GM23338 (cell line): ENCODE data around the gene MAP1B.

ENCODE experiments used
- CREB1 ChIP-seq: fragments of 250-450 bp; sonication (Bioruptor Pico); IDR thresholded peaks from 2 replicates; pipeline ENCODE4 v1.5.0; 2020; ENCODE audit warnings: low read depth, mild to moderate bottlenecking, moderate library complexity
- ETS1 ChIP-seq: IDR thresholded peaks from 2 replicates; pipeline ENCODE4 v1.6.1; 2016; ENCODE audit warnings: antibody characterized with exemption
- EZH2 ChIP-seq: fragments of 200-600 bp; sonication (generic); IDR thresholded peaks from one replicate; pipeline ENCODE4 v1.8.0; 2017; ENCODE audit warnings: antibody characterized with exemption, mild to moderate bottlenecking, low read depth; ENCODE audit not compliant: unreplicated experiment
- EZH2phosphoT487 ChIP-seq: fragments of 200-600 bp; sonication (generic); IDR thresholded peaks from one replicate; pipeline ENCODE4 v1.8.1; 2018; ENCODE audit warnings: antibody characterized with exemption; ENCODE audit not compliant: unreplicated experiment
- POLR2AphosphoS5 ChIP-seq: IDR thresholded peaks from 2 replicates; pipeline ENCODE4 v1.6.1; 2016; ENCODE audit warnings: antibody characterized with exemption, low read depth
- ZNF114 ChIP-seq: fragments of 250-450 bp; sonication (Bioruptor Pico); IDR thresholded peaks from 2 replicates; pipeline ENCODE4 v1.5.0; 2020; ENCODE audit warnings: mild to moderate bottlenecking, moderate library complexity
- TF ChIP-seq, protein P1 (sequence below), 2 experiments: fragments of 200-600 bp in 1 of 2; sonication (generic) in 1 of 2; conservative IDR thresholded peaks; 2 replicates each; pipeline versions ENCODE4 v1.5.1 to v1.6.1; 2016 to 2017; ENCODE audit warnings: antibody characterized with exemption in 2 of 2, low read depth in 2 of 2, mild to moderate bottlenecking in 2 of 2, moderate library complexity in 1 of 2
- TF ChIP-seq, protein P2 (sequence below): IDR thresholded peaks from one replicate; pipeline ENCODE4 v1.6.1; 2018; ENCODE audit warnings: antibody characterized with exemption; ENCODE audit not compliant: unreplicated experiment

DNA sequence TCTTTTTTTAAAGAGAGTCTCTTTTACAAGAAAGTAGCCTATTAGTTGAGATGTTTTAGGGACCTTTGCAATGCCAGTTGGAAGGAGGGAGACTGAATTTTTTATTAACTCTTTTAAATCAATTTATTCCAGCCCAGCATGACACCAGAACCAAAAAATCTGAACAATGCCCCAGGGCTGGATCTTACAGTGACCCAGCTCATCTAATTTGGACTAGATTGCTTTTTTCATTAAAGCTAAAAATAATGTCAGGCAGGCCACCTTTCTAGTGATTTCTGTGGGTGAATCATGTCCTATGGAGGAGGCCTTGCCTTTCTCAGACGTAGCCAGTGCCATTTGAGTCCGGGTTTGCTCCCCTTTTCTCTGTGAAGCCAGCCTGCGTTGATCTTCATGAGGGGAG lies 38.8 kb downstream of the MAP1B start:
- TF ChIP-seq CREB1 (CRISPR knock-in tag) = no peak
- TF ChIP-seq, protein P1, sequence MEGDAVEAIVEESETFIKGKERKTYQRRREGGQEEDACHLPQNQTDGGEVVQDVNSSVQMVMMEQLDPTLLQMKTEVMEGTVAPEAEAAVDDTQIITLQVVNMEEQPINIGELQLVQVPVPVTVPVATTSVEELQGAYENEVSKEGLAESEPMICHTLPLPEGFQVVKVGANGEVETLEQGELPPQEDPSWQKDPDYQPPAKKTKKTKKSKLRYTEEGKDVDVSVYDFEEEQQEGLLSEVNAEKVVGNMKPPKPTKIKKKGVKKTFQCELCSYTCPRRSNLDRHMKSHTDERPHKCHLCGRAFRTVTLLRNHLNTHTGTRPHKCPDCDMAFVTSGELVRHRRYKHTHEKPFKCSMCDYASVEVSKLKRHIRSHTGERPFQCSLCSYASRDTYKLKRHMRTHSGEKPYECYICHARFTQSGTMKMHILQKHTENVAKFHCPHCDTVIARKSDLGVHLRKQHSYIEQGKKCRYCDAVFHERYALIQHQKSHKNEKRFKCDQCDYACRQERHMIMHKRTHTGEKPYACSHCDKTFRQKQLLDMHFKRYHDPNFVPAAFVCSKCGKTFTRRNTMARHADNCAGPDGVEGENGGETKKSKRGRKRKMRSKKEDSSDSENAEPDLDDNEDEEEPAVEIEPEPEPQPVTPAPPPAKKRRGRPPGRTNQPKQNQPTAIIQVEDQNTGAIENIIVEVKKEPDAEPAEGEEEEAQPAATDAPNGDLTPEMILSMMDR (conservative IDR thresholded peaks at IDR 0.05; ENCODE audit: low read depth in 2 of 2) = no peak
- TF ChIP-seq, protein P2, sequence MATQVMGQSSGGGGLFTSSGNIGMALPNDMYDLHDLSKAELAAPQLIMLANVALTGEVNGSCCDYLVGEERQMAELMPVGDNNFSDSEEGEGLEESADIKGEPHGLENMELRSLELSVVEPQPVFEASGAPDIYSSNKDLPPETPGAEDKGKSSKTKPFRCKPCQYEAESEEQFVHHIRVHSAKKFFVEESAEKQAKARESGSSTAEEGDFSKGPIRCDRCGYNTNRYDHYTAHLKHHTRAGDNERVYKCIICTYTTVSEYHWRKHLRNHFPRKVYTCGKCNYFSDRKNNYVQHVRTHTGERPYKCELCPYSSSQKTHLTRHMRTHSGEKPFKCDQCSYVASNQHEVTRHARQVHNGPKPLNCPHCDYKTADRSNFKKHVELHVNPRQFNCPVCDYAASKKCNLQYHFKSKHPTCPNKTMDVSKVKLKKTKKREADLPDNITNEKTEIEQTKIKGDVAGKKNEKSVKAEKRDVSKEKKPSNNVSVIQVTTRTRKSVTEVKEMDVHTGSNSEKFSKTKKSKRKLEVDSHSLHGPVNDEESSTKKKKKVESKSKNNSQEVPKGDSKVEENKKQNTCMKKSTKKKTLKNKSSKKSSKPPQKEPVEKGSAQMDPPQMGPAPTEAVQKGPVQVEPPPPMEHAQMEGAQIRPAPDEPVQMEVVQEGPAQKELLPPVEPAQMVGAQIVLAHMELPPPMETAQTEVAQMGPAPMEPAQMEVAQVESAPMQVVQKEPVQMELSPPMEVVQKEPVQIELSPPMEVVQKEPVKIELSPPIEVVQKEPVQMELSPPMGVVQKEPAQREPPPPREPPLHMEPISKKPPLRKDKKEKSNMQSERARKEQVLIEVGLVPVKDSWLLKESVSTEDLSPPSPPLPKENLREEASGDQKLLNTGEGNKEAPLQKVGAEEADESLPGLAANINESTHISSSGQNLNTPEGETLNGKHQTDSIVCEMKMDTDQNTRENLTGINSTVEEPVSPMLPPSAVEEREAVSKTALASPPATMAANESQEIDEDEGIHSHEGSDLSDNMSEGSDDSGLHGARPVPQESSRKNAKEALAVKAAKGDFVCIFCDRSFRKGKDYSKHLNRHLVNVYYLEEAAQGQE = no peak
- no peak for TF ChIP-seq POLR2AphosphoS5
- TF ChIP-seq ZNF114 (CRISPR knock-in tag) = no peak
- TF ChIP-seq EZH2 = no peak
- no peak for TF ChIP-seq EZH2phosphoT487
- no peak for TF ChIP-seq ETS1
